Activated naive CD8-positive, alpha-beta T cell treated with anti-CD3 and anti-CD28 coated beads for 36 hours (primary cell): ENCODE measurements around the gene ALKBH7. TPM values are rescaled to one million over a fixed set of nuclear protein-coding genes. Genes with fewer than 3 reads are reported as not detected.
"Not testable (repeated sequence)": the region's sequence is repeated elsewhere in the genome, so short reads cannot be mapped to it uniquely, and the experiment has no call there.

ENCODE experiments used
- DNase-seq: peaks from one replicate; pipeline ENCODE4 v3.0.0; 2021
- H3K27ac Mint-ChIP-seq: one replicate; pipeline ENCODE4 v1.8.0; 2022; ENCODE audit warnings: mild to moderate bottlenecking, moderate library complexity, mixed read lengths
- H3K27me3 Mint-ChIP-seq: one replicate; pipeline ENCODE4 v1.8.0; 2022; ENCODE audit warnings: mild to moderate bottlenecking, mixed read lengths
- H3K36me3 Mint-ChIP-seq: one replicate; pipeline ENCODE4 v1.8.0; 2021; ENCODE audit warnings: mild to moderate bottlenecking, mixed read lengths
- H3K4me1 Mint-ChIP-seq: one replicate; pipeline ENCODE4 v1.8.0; 2021; ENCODE audit warnings: mixed read lengths
- H3K4me3 Mint-ChIP-seq: one replicate; pipeline ENCODE4 v1.8.0; 2022; ENCODE audit warnings: mild to moderate bottlenecking, moderate library complexity, mixed read lengths
- H3K9me3 Mint-ChIP-seq: one replicate; pipeline ENCODE4 v1.8.0; 2022; ENCODE audit warnings: mixed read lengths
- total RNA-seq, 2 experiments: library from RNA; stranded (reverse); gene quantifications; one replicate each; pipeline ENCODE4 v1.2.3, GENCODE V29; 2021

Gene ALKBH7
- total RNA-seq, 2 experiments from 2014 or later, result 26.7 to 29.6 TPM

- H3K9me3 Mint-ChIP-seq, result no peaks in the 10 kb centered on the region
- peaks cover 2% of the 10 kb centered on the region for H3K4me1 Mint-ChIP-seq
- H3K36me3 Mint-ChIP-seq, result peaks cover 9% of the 10 kb centered on the region
- no peak overlapping the region for H3K27ac Mint-ChIP-seq
- no peak for DNase-seq
- no peak overlapping the region for H3K4me3 Mint-ChIP-seq
- H3K27me3 Mint-ChIP-seq, result no peaks in the 10 kb centered on the region
Observed at GRCh38 chr19:6358003-6358402, 14.6 kb upstream of the ALKBH7 start.

DNA sequence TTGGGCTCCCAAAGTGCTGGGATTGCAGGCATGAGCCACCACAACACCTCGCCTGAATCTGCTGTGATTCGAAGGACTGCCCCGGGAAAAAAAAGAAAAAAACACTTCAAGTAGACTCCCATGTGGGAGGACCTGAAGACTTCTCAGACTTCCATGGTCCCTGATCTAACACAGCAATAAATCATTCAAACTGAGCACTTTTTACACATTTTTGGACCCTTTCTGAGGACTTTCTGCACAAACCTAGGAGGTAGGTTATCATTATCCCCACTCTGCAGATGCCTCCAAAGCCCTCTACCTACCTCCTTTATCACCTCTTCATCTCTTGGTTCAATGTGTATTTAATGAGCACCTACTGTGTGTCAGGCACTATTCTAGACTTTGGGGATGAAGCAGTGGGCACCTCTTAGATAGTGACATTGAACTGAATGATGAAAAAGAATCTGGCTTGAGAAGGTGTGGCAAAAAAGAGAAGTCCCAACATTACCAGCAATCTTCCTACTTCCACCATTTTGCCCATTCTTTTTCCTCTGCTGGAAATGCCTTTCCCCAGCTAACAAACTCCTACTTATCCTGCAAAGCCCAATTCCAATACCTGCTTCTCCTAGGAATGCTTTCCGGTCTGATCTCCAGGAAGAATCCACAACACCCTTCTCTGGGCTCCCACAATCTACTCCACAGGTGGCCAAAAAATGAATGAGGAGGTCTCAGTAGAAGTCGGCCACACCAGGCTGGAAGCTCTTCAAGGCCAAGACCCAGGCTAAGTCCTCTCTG, 12.8 kb upstream of the ALKBH7 start:
- H3K27me3 Mint-ChIP-seq, result no peaks in the 10 kb centered on the region
- no peak overlapping the region for H3K27ac Mint-ChIP-seq
- DNase-seq, result no peak
- H3K4me3 Mint-ChIP-seq, result no peak overlapping the region
- peaks cover 20% of the 10 kb centered on the region for H3K36me3 Mint-ChIP-seq
- no peaks in the 10 kb centered on the region for H3K9me3 Mint-ChIP-seq
- peaks cover 10% of the 10 kb centered on the region for H3K4me1 Mint-ChIP-seq

GRCh38 chr19:6360445-6360844, 12.1 kb upstream of the ALKBH7 start:
- H3K27ac Mint-ChIP-seq, result peak overlapping the region; percentile 96
- not testable (repeated sequence) for H3K4me3 Mint-ChIP-seq

DNA sequence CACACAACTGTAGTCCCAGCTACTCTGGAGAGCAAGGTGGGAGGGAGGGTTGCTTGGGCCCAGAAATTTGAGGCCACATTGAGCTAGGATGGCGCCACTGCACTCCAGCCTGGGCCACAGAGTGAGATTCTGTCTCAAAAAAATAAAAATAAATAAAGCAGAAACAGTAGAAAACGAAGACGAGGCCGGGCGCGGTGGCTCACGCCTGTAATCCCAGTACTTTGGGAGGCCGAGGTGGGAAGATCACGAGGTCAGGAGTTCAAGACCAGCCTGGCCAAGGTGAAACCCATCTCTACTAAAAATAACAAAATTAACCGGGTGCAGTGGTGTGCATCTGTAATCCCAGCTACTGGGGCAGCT, 11.8 kb upstream of the ALKBH7 start:
- Mint-ChIP-seq H3K36me3 (peaks cover 28% of the 10 kb centered on the region), H3K4me3 (peak overlapping the region; percentile 99), H3K27ac (peak overlapping the region; percentile 96)
- H3K27me3 Mint-ChIP-seq, DNase-seq, H3K4me1 Mint-ChIP-seq, H3K9me3 Mint-ChIP-seq: not testable (repeated sequence)

More at GRCh38 chr19:6360445-6360844, 12.1 kb upstream of the ALKBH7 start:
- H3K27me3 Mint-ChIP-seq, DNase-seq, H3K4me1 Mint-ChIP-seq, H3K9me3 Mint-ChIP-seq: not testable (repeated sequence)
- H3K36me3 Mint-ChIP-seq, result peaks cover 24% of the 10 kb centered on the region

DNA sequence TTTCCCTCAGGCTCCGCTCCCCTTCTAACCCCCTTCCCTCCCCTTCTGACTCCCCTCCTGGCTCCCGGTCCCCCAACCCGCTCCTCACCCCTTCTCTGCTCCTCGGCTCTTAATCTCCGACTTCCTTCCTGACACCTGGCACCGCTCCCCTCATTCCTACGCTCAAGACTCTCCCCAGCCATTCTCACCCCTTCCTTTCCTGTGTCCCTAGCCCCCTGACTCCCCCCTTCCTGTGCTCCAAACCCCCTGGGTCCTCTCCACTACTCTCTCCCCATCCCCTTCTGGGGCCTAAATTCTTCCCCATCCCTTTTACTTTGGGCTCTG, 10.6 kb upstream of the ALKBH7 start:
- H3K36me3 Mint-ChIP-seq, result peaks cover 35% of the 10 kb centered on the region
- H3K27ac Mint-ChIP-seq, result peak overlapping the region; percentile 96
- no peaks in the 10 kb centered on the region for H3K27me3 Mint-ChIP-seq
- no peaks in the 10 kb centered on the region for H3K9me3 Mint-ChIP-seq
- H3K4me3 Mint-ChIP-seq, result peak overlapping the region; percentile 99
- H3K4me1 Mint-ChIP-seq, result peaks cover 10% of the 10 kb centered on the region
- DNase-seq, result no peak

GRCh38 chr19:6362351-6362801, 10.2 kb upstream of the ALKBH7 start:
- Mint-ChIP-seq H3K4me1 (peaks cover 10% of the 10 kb centered on the region), H3K27ac (peak overlapping the region; percentile 96), H3K27me3 (no peaks in the 10 kb centered on the region), H3K4me3 (peak overlapping the region; percentile 99), H3K36me3 (peaks cover 36% of the 10 kb centered on the region), H3K9me3 (no peaks in the 10 kb centered on the region)
- peak; percentile 35 for DNase-seq

DNA sequence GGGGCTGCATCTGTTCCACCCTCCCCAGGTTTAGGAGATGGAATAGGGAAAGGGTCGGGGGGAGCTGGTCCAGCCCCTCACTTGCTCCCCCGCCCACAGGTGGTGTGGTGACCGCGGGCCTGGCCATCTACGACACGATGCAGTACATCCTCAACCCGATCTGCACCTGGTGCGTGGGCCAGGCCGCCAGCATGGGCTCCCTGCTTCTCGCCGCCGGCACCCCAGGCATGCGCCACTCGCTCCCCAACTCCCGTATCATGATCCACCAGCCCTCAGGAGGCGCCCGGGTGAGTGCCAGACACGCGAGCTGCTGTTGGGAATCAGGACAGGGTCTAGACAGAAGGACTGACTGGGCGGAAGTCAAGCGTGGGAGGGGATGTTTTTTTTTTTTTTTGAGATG, 8.2 kb upstream of the ALKBH7 start:
- H3K36me3 Mint-ChIP-seq, result peaks cover 39% of the 10 kb centered on the region
- no peak for DNase-seq
- H3K27ac Mint-ChIP-seq, result peak overlapping the region; percentile 45
- peaks cover 10% of the 10 kb centered on the region for H3K4me1 Mint-ChIP-seq
- H3K27me3 Mint-ChIP-seq, result no peaks in the 10 kb centered on the region
- H3K4me3 Mint-ChIP-seq, result peak overlapping the region; percentile 40
- no peaks in the 10 kb centered on the region for H3K9me3 Mint-ChIP-seq

GRCh38 chr19:6373096-6373812, 660 bp downstream of the ALKBH7 start:
- peak overlapping the region; percentile 93 for H3K27ac Mint-ChIP-seq
- no peaks in the 10 kb centered on the region for H3K9me3 Mint-ChIP-seq
- peaks cover 8% of the 10 kb centered on the region for H3K4me1 Mint-ChIP-seq
- no peaks in the 10 kb centered on the region for H3K27me3 Mint-ChIP-seq
- peak; percentile 99 for DNase-seq
- peak overlapping the region; percentile 87 for H3K4me3 Mint-ChIP-seq
- peaks cover 6% of the 10 kb centered on the region for H3K36me3 Mint-ChIP-seq

- Mint-ChIP-seq H3K27me3 (no peaks in the 10 kb centered on the region), H3K9me3 (no peaks in the 10 kb centered on the region), H3K4me1 (peaks cover 8% of the 10 kb centered on the region), H3K27ac (peak overlapping the region; percentile 85), H3K36me3 (peaks cover 4% of the 10 kb centered on the region), H3K4me3 (peak overlapping the region; percentile 82)
- no peak for DNase-seq
Observed at GRCh38 chr19:6373813-6374108, 1.2 kb downstream of the ALKBH7 start.

DNA sequence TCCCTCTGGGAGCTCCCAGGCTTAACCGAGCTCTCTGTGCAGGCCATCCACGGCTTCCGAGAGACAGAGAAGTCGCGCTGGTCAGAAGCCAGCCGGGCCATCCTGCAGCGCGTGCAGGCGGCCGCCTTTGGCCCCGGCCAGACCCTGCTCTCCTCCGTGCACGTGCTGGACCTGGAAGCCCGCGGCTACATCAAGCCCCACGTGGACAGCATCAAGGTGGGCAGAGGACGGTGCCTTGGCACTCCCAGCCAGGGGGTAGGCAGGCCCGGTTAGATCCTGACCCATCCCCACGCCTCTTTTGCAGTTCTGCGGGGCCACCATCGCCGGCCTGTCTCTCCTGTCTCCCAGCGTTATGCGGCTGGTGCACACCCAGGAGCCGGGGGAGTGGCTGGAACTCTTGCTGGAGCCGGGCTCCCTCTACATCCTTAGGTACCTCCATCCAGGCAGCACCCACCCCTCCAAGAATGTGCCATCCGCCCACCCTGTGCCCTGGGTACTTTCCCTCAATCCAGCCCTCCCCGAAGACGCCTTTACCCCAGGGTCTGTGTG, 1.6 kb downstream of the ALKBH7 start:
- Mint-ChIP-seq H3K36me3 (peaks cover 4% of the 10 kb centered on the region), H3K27ac (no peak overlapping the region), H3K4me1 (peaks cover 8% of the 10 kb centered on the region), H3K9me3 (no peaks in the 10 kb centered on the region), H3K27me3 (no peaks in the 10 kb centered on the region), H3K4me3 (no peak overlapping the region)
- DNase-seq, result no peak

- H3K27me3 Mint-ChIP-seq, result no peaks in the 10 kb centered on the region
- H3K36me3 Mint-ChIP-seq, result peaks cover 4% of the 10 kb centered on the region
- H3K4me3 Mint-ChIP-seq, result no peak overlapping the region
- no peak overlapping the region for H3K27ac Mint-ChIP-seq
- H3K9me3 Mint-ChIP-seq, result no peaks in the 10 kb centered on the region
- peaks cover 8% of the 10 kb centered on the region for H3K4me1 Mint-ChIP-seq
- DNase-seq, result no peak
Observed at GRCh38 chr19:6374711-6375410, 2.3 kb downstream of the ALKBH7 start.

- no peak within 1 kb of the TSS for H3K27ac Mint-ChIP-seq
- H3K4me1 Mint-ChIP-seq, result peaks cover 8% of the 10 kb centered on the region
- DNase-seq, result no peak
- no peaks in the 10 kb centered on the region for H3K9me3 Mint-ChIP-seq
- H3K36me3 Mint-ChIP-seq, result peaks cover 10% of the 10 kb centered on the region
- H3K27me3 Mint-ChIP-seq, result no peaks in the 10 kb centered on the region
- no peak within 1 kb of the TSS for H3K4me3 Mint-ChIP-seq
Observed at GRCh38 chr19:6375411-6376010, 2.9 kb downstream of the ALKBH7 start, which contains the start of gene PSPN. Gene PSPN, minus strand, starts transcription at chr19:6375933. Its CDS starts 84 bp downstream, at chr19:6375849.

- peaks cover 8% of the 10 kb centered on the region for H3K4me1 Mint-ChIP-seq
- H3K27ac Mint-ChIP-seq, result no peak overlapping the region
- H3K9me3 Mint-ChIP-seq, result no peaks in the 10 kb centered on the region
- H3K4me3 Mint-ChIP-seq, result no peak overlapping the region
- no peaks in the 10 kb centered on the region for H3K27me3 Mint-ChIP-seq
- DNase-seq, result no peak
- H3K36me3 Mint-ChIP-seq, result peaks cover 19% of the 10 kb centered on the region
Observed at GRCh38 chr19:6376512-6377190, 4.1 kb downstream of the ALKBH7 start.

DNA sequence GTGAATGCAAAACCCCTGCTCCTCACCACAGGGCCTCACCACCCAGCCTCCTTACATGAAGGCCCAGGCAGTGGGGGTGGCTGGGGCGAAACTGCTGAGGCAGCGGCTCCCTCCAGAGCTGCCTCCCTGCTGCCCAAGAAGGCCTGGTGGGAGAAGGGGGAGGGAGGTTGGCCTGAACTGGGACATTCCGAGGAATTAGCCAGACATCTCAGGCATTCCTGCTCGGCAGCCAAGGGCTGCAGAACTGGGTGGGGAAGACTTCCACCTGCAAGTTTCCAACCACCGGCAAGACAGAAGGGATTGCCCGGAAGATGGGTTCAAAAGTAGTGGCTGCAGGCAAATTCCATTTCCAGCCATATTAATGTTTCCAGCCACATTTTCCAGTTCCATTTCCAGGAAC, 5.4 kb downstream of the ALKBH7 start:
- Mint-ChIP-seq H3K36me3 (peaks cover 28% of the 10 kb centered on the region), H3K4me3 (no peak overlapping the region), H3K27ac (no peak overlapping the region), H3K9me3 (no peaks in the 10 kb centered on the region), H3K27me3 (no peaks in the 10 kb centered on the region), H3K4me1 (peaks cover 4% of the 10 kb centered on the region)
- DNase-seq, result no peak
